HUES48 (cell line): ENCODE data around the gene KRT17.
A peak's percentile ranks its signal among the peaks of the same experiment; 100 is the strongest.

Experiments used
- H3K27ac ChIP-seq: one replicate; pipeline ENCODE4 v1.7.0; 2013; ENCODE audit warnings: low read depth, low read length, inconsistent platforms
- H3K27me3 ChIP-seq: 2 replicates; pipeline ENCODE4 v1.6.1; 2013; ENCODE audit warnings: mild to moderate bottlenecking, low read length; ENCODE audit not compliant: control insufficient read depth, insufficient read depth
- H3K36me3 ChIP-seq: 2 replicates; pipeline ENCODE4 v1.6.1; 2013; ENCODE audit warnings: low read length; ENCODE audit not compliant: control insufficient read depth, insufficient read depth
- H3K4me1 ChIP-seq: 2 replicates; pipeline ENCODE4 v1.6.1; 2013; ENCODE audit warnings: mild to moderate bottlenecking, low read length; ENCODE audit not compliant: control insufficient read depth, insufficient read depth
- H3K4me3 ChIP-seq: 2 replicates; pipeline ENCODE4 v1.5.1; 2013; ENCODE audit warnings: mild to moderate bottlenecking, low read depth, low read length
- H3K9ac ChIP-seq: 2 replicates; pipeline ENCODE4 v1.6.1; 2013; ENCODE audit warnings: mild to moderate bottlenecking, low read depth, low read length, moderate library complexity
- H3K9me3 ChIP-seq: 2 replicates; pipeline ENCODE4 v1.6.1; 2013; ENCODE audit warnings: low read length; ENCODE audit not compliant: control insufficient read depth, insufficient read depth

KRT17 gene

DNA sequence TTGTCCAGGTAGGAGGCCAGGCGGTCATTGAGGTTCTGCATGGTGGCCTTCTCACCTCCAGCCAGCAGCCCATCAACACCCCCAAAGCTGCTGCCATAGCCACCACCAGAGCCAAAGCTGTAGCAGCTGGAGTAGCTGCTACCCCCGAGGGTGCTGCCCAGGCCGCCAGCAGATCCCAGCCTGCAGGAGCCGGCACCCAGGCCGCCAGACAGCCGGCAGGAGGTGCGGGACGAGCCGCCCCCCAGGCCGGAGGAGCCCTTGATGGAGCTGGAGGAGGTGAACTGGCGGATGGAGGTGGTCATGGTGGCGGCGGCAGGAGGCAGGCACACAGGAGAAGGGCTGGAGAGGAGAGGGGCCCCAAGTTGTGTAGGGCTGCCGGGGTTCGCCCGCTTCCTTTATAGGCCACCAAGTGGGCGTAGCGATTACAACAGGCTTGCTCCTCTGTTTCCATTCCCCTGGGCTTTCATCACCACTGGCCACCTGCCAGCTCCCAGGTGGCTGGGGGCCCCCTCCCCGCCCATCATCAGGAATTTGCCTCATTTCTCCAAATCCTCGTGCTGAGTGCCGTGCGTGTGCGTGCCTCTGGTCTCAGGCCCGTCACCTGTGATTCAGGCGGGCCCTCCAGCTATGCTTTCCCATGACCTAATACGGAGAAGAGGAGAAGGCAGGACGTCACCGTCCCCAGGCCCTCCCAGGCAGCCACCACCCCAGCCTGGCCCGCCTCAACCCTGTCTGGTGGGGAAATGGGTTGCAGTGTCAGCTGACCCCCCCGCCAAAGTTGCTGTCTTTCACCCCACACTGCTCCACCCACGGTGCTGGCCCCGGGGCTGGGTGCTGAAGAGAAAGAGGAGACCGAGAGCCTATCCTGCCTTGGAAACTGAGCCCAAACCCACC is at the start of gene KRT17:
Gene KRT17 (minus strand): TSS at position 368 of the 894 bp plus-strand sequence. CDS start 66 bp downstream, at position 302.
- H3K27me3 ChIP-seq, result no peaks in the 10 kb centered on the region
- no peak within 1 kb of the TSS for H3K27ac ChIP-seq
- H3K36me3 ChIP-seq, result no peaks in the 10 kb centered on the region
- no peaks in the 10 kb centered on the region for H3K9me3 ChIP-seq
- H3K9ac ChIP-seq, result no peak within 1 kb of the TSS
- no peak within 1 kb of the TSS for H3K4me3 ChIP-seq
- H3K4me1 ChIP-seq, result no peaks in the 10 kb centered on the region

- no peak overlapping the region for H3K27ac ChIP-seq
- peaks cover 21% of the 10 kb centered on the region for H3K4me1 ChIP-seq
- H3K9ac ChIP-seq, result no peak overlapping the region
- no peak overlapping the region for H3K4me3 ChIP-seq
- H3K9me3 ChIP-seq, result no peaks in the 10 kb centered on the region
- H3K27me3 ChIP-seq, result no peaks in the 10 kb centered on the region
- no peaks in the 10 kb centered on the region for H3K36me3 ChIP-seq
Measured at GRCh38 chr17:41672153-41672552, 47.8 kb upstream of the KRT17 start.

DNA sequence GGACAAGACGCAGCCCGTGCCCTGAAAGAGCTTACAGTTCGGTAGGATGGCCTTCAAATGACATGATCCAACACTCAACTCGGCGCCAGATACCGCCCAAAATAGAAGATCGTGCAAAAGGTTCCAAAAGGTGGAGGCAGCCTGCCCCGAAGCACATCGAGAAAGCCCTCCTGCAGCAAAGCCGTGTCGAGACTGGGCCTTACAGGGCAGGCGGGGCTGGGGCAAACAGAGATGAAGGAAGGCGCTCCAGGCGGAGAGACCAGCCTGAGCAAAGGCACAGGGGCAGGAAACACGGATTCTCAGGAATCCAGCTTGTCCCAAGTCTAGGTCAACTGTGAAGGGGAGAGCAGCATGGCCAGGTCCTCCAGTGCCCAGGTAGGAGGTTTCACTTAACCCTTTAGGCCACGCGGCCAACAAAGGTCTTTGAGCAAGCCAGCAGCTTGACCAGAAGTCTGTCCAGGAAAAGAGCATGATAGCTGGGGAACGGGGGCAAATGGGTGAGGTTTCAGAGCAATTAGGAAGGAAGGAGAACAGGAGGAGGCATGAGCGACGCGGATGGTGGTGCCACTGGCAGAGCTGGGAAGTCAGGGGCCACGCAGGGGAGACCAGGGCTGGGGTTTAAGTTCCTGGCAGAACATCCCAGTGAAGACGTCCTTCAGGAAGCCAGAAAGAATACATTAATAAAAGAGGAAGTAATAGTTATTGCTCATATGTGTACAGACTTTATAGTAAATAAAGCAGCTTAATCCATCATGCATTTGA is 43.1 kb upstream of the KRT17 start:
- H3K9me3 ChIP-seq, result no peaks in the 10 kb centered on the region
- H3K27me3 ChIP-seq, result peaks cover 10% of the 10 kb centered on the region
- H3K27ac ChIP-seq, result no peak overlapping the region
- peaks cover 14% of the 10 kb centered on the region for H3K4me1 ChIP-seq
- no peak overlapping the region for H3K9ac ChIP-seq
- H3K4me3 ChIP-seq, result peak overlapping the region; percentile 70; the same call in 1 of the 2 replicates
- H3K36me3 ChIP-seq, result no peaks in the 10 kb centered on the region

DNA sequence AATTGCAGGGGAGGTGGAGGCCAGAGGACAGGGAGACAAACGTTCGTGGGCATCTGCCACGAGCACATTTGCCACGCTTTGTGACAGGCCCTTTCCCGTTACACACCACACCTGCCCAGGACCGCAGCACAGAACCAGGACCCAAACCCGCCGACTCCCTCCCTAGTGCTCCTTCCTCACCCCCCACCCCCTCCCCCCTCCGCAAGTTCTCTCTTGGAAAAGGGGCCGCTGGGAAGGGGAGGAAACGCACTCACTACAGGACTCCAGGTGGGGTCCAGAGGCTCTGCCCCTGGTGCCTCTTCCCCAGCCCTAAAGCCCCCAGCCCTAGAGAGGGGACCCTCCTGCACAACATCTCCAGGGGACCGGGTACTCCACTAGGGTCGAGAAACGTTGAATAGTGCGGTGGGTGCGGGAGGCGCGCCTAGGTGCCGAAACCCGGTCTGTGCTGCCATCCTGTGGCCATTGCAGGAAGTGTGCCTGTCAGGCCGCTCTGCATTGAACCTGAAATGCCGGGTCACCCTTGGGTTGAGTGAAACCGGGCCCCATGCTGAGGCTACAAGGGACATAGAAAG is 42.4 kb upstream of the KRT17 start:
- H3K4me1 ChIP-seq, result peaks cover 14% of the 10 kb centered on the region
- peaks cover 10% of the 10 kb centered on the region for H3K27me3 ChIP-seq
- H3K36me3 ChIP-seq, result no peaks in the 10 kb centered on the region
- H3K9me3 ChIP-seq, result no peaks in the 10 kb centered on the region
- H3K4me3 ChIP-seq, result peak overlapping the region; percentile 70
- H3K9ac ChIP-seq, result no peak overlapping the region
- no peak overlapping the region for H3K27ac ChIP-seq

GRCh38 chr17:41666237-41666641 is 41.9 kb upstream of the KRT17 start:
- H3K27ac ChIP-seq, result no peak overlapping the region
- peaks cover 14% of the 10 kb centered on the region for H3K4me1 ChIP-seq
- no peaks in the 10 kb centered on the region for H3K36me3 ChIP-seq
- H3K9ac ChIP-seq, result peak overlapping the region; percentile 26; the same call in 1 of the 2 replicates
- peak overlapping the region; percentile 70 for H3K4me3 ChIP-seq
- no peaks in the 10 kb centered on the region for H3K9me3 ChIP-seq
- peaks cover 10% of the 10 kb centered on the region for H3K27me3 ChIP-seq

DNA sequence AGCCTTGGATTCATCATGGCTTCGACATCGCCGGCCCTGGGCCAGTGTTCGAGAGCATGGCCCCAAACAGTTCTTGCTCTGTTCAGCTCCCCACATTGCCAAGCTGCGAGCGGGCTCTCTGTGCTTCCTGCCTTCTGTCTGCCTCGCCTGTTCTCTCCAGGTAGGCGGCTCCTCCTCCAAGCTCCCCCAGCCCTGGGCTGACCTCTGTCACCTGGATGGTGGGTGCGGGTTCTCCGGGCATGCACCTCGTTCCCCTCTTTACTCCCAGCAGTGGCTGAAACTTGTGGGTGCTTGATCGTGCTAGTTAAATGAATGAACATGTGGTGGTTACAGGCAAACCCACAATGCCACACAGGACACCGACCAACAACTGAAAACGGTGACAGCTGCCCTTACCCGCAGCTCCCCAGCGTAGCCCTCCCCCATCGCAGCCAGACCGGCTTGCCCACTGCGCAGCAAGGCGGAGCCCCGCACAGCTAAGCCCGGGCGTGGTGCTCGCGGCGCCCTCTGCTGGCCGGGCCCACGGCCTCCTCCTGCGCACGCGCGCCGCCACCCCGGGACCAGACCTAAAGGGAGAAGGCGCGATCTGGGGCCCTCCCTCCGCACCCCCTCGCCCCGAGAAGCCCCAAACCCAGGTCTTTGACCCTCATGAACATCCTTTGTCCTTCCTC is 41.3 kb upstream of the KRT17 start:
- H3K9ac ChIP-seq, result peak overlapping the region; percentile 26; the same call in 1 of the 2 replicates

GRCh38 chr17:41664587-41665565 is 40.5 kb upstream of the KRT17 start:
- H3K27me3 ChIP-seq, result peaks cover 10% of the 10 kb centered on the region

More for the DNA sequence above, 41.3 kb upstream of the KRT17 start:
- H3K36me3 ChIP-seq, result no peaks in the 10 kb centered on the region
- H3K27me3 ChIP-seq, result peaks cover 10% of the 10 kb centered on the region
- peaks cover 14% of the 10 kb centered on the region for H3K4me1 ChIP-seq
- H3K9me3 ChIP-seq, result no peaks in the 10 kb centered on the region
- H3K4me3 ChIP-seq, result peak overlapping the region; percentile 70
- H3K27ac ChIP-seq, result no peak overlapping the region

DNA sequence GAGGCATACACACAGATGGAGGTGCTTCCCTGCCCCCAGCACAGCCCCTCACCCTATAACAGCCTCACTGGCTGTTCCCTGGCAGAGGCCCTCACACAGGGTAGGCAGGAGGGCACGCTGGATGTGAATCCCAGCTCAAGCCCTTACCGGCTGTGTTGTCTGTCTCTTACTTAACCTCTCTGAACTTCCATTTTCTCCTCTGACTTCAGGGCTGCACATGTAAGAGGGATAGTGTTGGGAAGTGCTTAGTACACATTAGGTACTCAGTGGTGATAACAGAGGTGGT is 39.7 kb upstream of the KRT17 start:
- Histone ChIP-seq H3K4me3 (no peak overlapping the region), H3K4me1 (peaks cover 14% of the 10 kb centered on the region), H3K9ac (no peak overlapping the region), H3K9me3 (no peaks in the 10 kb centered on the region), H3K36me3 (no peaks in the 10 kb centered on the region), H3K27me3 (peaks cover 10% of the 10 kb centered on the region), H3K27ac (no peak overlapping the region)

More at GRCh38 chr17:41664587-41665565, 40.5 kb upstream of the KRT17 start:
- peaks cover 14% of the 10 kb centered on the region for H3K4me1 ChIP-seq
- no peaks in the 10 kb centered on the region for H3K36me3 ChIP-seq
- H3K27ac ChIP-seq, result no peak overlapping the region
- no peaks in the 10 kb centered on the region for H3K9me3 ChIP-seq
- no peak overlapping the region for H3K4me3 ChIP-seq
- H3K9ac ChIP-seq, result no peak overlapping the region

DNA sequence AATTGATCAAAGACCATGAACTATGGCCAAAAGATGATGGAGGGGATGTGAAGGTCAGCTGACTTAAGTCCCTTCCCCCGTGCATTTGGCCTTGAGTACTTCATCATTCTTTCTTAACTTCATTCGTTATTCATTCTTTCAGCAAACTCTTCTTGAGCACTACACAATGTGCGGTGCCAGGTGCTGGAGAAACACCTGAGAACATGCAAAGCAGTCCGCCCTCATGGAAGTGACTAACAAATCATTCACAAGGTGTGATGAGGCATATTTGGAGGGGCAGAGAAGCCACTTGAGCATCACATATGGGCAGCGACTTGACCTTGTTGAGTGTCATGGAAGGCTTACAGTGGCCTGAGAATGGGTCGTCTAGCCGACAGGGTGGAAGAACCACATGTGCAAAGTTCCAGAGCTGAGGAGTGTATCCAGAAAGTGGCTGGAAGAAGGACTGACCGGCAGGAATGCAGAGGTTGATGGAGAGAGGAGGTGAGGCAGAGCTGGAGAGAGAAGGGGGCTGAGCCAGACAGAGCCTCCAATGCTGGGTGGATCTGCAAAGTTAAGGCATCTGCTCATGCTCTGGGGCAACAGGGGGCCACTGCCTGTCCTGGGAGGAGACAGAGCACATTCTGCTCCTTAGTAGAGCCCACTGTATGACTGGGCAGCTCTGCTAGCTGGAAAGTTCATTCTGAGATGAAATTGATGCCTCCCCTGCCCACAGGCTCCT is 39.2 kb upstream of the KRT17 start:
- no peak overlapping the region for H3K4me3 ChIP-seq
- no peaks in the 10 kb centered on the region for H3K36me3 ChIP-seq
- peaks cover 10% of the 10 kb centered on the region for H3K27me3 ChIP-seq
- no peaks in the 10 kb centered on the region for H3K9me3 ChIP-seq
- H3K4me1 ChIP-seq, result peaks cover 14% of the 10 kb centered on the region
- no peak overlapping the region for H3K27ac ChIP-seq
- H3K9ac ChIP-seq, result no peak overlapping the region
